ENCODE results near the gene MYOM3. TPM values are rescaled to one million over a fixed set of nuclear protein-coding genes. Genes with fewer than 3 reads are reported as not detected.

The MYOM3 gene
- polyA plus RNA-seq, 6 donors from 2014 or later = not detected

DNA sequence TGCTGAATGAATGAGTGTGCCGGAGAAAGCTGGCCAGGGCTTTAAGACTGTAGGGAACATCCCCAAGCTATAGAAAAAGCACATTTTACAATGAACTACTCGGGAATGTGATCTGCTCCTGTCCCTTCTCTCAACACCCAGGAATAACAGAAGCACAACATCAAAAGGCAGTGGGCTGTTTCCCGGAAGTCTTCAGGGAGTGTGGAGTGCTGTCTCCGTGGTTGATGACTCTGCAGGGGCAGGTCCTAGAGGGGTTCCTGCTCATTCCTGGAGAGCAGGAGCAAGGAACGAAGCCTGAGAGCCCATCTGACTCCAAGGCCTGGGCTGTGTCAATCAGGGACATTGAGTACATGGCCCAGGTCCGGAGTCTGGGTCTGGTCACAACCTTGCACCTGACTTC, 35.9 kb upstream of the MYOM3 start:
- Mint-ChIP-seq H3K9me3 (no peaks in the 10 kb centered on the region), H3K36me3 (no peaks in the 10 kb centered on the region), H3K27ac (no peak overlapping the region), H3K4me1 (peaks cover 8 to 27% (median 12%) of the 10 kb centered on the region in 3 donors), H3K4me3 (peak overlapping the region in 1 of 8 donors; percentile 53), H3K27me3 (peaks cover 7 to 25% (median 23%) of the 10 kb centered on the region in 3 donors)
- no peak for DNase-seq
- no peak for ATAC-seq (ENCODE audit: low read depth in 2 of 2)

DNA sequence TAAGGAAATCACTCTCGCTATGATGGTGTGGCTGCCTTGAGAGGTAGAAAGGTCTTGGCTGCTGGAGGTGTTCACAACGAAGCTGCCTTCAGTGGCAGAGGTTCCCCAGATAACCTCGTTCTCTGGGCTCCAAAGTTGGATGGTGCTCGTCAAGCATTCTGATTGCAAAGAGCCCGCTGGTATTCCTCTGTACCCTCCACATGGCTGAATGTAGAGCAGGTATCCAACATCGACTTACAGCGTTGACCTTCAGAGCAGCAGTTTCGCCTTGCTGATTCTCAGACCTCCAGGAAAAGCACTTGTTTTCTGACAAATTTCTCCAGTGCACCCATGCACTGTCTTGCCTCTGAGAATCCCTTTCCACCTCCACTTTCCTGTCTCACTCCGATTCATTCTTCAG, 35.3 kb upstream of the MYOM3 start:
- Mint-ChIP-seq H3K27ac (no peak overlapping the region), H3K36me3 (no peaks in the 10 kb centered on the region), H3K4me3 (no peak overlapping the region), H3K4me1 (peaks cover 8 to 27% (median 12%) of the 10 kb centered on the region in 3 donors), H3K9me3 (no peaks in the 10 kb centered on the region), H3K27me3 (peaks cover 7 to 25% (median 23%) of the 10 kb centered on the region in 3 donors)
- no peak for DNase-seq
- ATAC-seq (ENCODE audit: low read depth in 2 of 2) = no peak

DNA sequence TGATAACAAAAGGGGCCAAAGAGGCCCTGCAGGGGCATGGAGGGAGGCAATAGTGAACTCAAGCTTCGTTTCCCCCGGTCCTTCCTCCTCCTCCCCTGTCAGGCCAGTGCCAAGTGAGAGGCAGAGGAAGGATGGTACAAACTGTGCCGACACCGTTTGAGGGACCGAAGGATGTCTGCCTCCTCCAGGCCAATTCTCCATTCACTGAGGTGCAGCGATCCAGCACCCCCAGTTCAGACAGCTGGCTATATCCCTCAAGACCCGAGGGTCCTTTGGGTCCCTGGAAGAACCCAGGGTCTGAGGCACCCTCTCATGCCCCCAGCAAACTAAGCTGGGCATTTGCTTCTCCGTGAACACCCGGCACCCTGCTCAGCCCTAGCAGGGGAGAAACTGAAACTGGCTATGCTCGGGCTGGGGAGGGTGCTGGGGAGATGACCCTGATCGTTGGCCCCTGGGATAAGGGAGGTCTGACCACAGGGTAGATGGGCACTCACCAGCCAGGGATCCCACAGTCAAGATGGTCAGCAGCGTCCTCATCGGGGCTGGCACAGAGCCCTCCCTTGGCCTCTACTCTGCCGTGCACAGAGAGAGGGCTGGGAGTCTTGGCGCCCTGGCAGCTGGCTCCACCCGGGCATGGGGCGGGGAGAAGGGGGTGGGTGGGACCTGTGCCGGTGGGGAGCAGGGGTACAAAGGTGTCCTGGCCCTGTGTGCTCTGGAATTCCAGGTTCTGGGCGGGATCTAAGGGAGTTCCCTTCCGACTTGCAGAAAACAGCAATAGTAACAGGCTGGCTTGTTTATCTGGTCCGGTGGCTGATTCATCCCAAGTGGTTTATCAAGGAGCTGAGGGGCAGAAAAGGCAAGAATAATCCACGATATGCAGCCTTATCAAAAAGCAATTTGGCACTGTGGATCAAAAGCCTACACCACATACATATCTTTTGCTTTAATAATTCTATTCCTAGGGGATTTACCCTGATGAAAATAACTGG, 30.9 kb upstream of the MYOM3 start, which contains the start of gene IL22RA1:
Gene IL22RA1 (minus strand): TSS at position 595 of the 989 bp plus-strand sequence. CDS start 58 bp downstream, at position 537.
- ATAC-seq (ENCODE audit: low read depth in 2 of 2) (no peak), DNase-seq (no peak)
- Mint-ChIP-seq H3K9me3 (peaks cover 0 to 3% (median 0%) of the 10 kb centered on the region in 7 donors), H3K27ac (peak within 1 kb of the TSS in 3 of 6 donors; percentile 30 to 59 (median 55)), H3K4me3 (no peak within 1 kb of the TSS), H3K36me3 (peaks cover 0 to 8% of the 10 kb centered on the region in 2 donors), H3K27me3 (peaks cover 0 to 28% (median 21%) of the 10 kb centered on the region in 3 donors), H3K4me1 (peaks cover 0 to 9% (median 3%) of the 10 kb centered on the region in 3 donors)

DNA sequence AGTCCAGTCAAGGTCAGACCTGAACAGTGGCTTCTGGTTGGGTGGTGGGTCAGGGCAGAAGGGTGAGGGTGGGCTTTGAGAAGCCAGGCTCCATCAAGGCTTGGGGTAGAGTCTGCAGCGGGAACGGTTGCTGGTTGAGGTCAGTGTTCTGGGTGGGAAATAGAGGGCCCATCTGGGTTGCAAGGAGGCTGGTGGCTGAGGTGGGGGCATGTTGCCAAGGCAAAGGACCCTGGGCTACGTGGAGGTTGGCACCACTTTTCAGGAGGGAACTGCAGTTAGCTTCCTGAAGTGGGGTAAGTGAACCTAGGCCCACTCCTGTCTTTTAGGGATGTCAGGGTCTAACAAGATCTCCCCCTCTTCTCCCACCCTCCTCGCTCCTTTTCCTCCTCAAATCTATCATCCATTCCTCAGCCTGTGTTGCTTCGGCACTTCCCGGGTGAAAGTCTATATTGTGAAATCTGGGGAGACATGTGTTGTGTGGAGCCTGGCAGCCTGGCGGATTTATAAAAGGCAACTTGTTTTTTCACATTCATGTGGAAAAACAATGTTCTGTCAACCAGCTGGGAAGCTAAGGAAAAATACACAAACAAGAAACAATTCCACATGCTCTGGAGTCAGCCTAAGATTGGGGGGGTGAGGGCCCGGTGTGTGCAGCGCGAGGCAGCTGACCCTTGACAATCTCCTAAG, 29.5 kb upstream of the MYOM3 start:
- Mint-ChIP-seq H3K36me3 (peaks cover 0 to 8% of the 10 kb centered on the region in 2 donors), H3K27me3 (peaks cover 0 to 25% (median 18%) of the 10 kb centered on the region in 3 donors), H3K9me3 (peaks cover 0 to 4% (median 0%) of the 10 kb centered on the region in 7 donors), H3K27ac (peak overlapping the region in 1 of 6 donors; percentile 66), H3K4me1 (peaks cover 0 to 9% (median 3%) of the 10 kb centered on the region in 3 donors), H3K4me3 (no peak overlapping the region)
- ATAC-seq (ENCODE audit: low read depth in 2 of 2) = no peak
- no peak for DNase-seq

DNA sequence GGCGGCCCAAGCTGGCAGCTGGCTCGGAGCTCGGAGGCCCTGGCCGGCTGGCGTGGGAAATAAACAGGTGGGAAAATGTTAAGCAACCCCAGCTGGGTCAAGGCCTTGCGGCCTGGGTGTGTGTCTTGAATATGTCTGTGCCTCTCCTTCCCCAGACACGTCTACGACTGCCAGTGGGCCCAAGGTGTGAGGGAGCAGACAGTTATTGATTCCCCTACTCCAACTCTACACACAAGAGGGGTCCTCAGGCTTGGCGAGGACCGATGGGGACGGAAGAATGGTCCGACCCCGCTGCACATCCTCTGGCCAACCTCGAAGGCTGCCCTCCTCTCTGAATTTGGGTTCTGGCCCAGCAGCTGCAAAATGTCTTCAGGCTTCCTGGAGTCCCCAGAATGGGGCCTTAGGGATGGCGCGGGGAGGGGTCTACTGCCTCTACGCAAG, 28.8 kb upstream of the MYOM3 start:
- no peak for DNase-seq
- Mint-ChIP-seq H3K27ac (peak overlapping the region in 1 of 6 donors; percentile 66), H3K36me3 (peaks cover 0 to 8% of the 10 kb centered on the region in 2 donors), H3K9me3 (peaks cover 0 to 6% (median 0%) of the 10 kb centered on the region in 7 donors), H3K27me3 (peaks cover 0 to 20% (median 13%) of the 10 kb centered on the region in 3 donors), H3K4me3 (no peak overlapping the region), H3K4me1 (peaks cover 0 to 9% (median 3%) of the 10 kb centered on the region in 3 donors)
- ATAC-seq (ENCODE audit: low read depth in 2 of 2) = no peak

DNA sequence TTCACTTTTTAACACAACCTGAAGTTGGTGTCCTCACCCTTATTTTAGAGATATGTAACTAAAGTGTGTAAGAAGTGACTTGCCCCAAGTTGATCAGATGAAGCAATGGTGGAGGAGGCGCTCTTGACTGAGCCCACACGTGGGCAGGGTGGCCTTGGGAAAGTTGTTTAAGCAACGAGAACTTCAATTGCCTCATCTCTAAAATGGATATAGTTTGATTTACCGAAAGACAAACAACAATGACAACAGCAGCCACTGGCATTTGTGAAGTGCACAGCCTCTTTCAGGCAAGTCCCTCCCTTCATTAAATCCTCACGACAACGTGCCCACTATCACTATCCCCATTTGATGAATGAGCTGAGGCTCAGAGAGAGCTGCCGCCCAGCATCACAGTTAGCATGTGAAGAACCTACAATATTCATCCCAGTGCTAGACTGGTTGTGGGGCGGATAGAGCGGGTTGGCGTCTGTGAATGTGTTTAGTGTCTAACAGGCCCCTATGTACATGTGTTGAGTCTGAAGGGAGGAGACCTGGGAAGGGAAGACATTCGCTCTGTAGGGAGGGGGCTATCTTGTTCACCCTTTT, 28.0 kb upstream of the MYOM3 start:
- H3K9me3 Mint-ChIP-seq = peaks cover 0 to 13% (median 3%) of the 10 kb centered on the region in 7 donors
- H3K4me1 Mint-ChIP-seq = peaks cover 0 to 9% (median 3%) of the 10 kb centered on the region in 3 donors
- ATAC-seq (ENCODE audit: low read depth in 2 of 2) (no peak), DNase-seq (no peak)
- H3K27me3 Mint-ChIP-seq = peaks cover 0 to 19% (median 13%) of the 10 kb centered on the region in 3 donors
- H3K27ac Mint-ChIP-seq = peak overlapping the region in 1 of 6 donors; percentile 48
- peaks cover 0 to 8% of the 10 kb centered on the region in 2 donors for H3K36me3 Mint-ChIP-seq
- no peak overlapping the region for H3K4me3 Mint-ChIP-seq

GRCh38 chr1:24139222-24139489, 27.2 kb upstream of the MYOM3 start:
- Mint-ChIP-seq H3K27me3 (peaks cover 0 to 13% (median 9%) of the 10 kb centered on the region in 3 donors), H3K36me3 (peaks cover 0 to 8% of the 10 kb centered on the region in 2 donors), H3K9me3 (peaks cover 0 to 16% (median 3%) of the 10 kb centered on the region in 7 donors), H3K4me1 (peaks cover 0 to 4% (median 0%) of the 10 kb centered on the region in 3 donors), H3K4me3 (no peak overlapping the region), H3K27ac (no peak overlapping the region)
- ATAC-seq (ENCODE audit: low read depth in 2 of 2) (no peak), DNase-seq (no peak)

- Mint-ChIP-seq H3K27me3 (peaks cover 0 to 13% (median 12%) of the 10 kb centered on the region in 3 donors), H3K4me1 (peaks cover 0 to 4% (median 0%) of the 10 kb centered on the region in 3 donors), H3K27ac (no peak overlapping the region), H3K4me3 (no peak overlapping the region), H3K36me3 (peaks cover 0 to 8% of the 10 kb centered on the region in 2 donors), H3K9me3 (peaks cover 0 to 18% (median 3%) of the 10 kb centered on the region in 7 donors)
- DNase-seq = no peak
- no peak for ATAC-seq (ENCODE audit: low read depth in 2 of 2)
Measured at GRCh38 chr1:24138476-24139221, 26.7 kb upstream of the MYOM3 start.

DNA sequence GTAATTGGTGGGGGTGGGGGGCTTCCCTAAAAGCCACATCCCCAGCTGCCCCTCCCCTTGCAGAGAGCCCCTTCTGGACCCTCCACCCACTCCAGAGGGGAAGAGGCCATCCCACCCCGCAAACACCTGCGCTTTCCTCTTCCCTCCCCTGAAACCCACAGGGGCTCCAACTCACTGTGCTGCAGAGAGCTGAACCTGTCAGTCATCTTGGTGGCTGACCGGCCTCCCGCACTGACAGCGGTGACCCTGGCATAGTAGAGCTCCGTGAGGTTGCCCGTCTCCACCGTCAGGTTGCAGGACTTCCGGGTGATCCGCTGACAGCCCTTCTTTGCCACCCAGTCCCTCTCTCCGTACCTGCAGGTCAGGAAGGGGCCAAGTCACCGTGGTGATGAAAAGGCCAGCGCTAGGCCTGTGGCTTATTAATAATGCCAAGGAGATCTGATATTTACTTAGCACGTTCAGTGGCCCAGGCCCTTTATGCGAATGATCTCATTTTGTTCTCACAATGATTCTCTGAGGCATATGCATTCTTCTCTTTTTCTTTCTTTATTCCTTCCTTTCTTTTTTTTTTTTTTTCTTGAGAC, 25.1 kb upstream of the MYOM3 start:
- peaks cover 0 to 8% of the 10 kb centered on the region in 2 donors for H3K36me3 Mint-ChIP-seq
- peaks cover 0 to 13% (median 12%) of the 10 kb centered on the region in 3 donors for H3K27me3 Mint-ChIP-seq
- H3K9me3 Mint-ChIP-seq = peaks cover 0 to 18% (median 3%) of the 10 kb centered on the region in 7 donors
- peak overlapping the region in 2 of 8 donors; percentile 18 to 61 for H3K4me3 Mint-ChIP-seq
- ATAC-seq (ENCODE audit: low read depth in 2 of 2) (no peak), DNase-seq (no peak)
- H3K4me1 Mint-ChIP-seq = peaks cover 0 to 4% (median 0%) of the 10 kb centered on the region in 3 donors
- no peak overlapping the region for H3K27ac Mint-ChIP-seq

DNA sequence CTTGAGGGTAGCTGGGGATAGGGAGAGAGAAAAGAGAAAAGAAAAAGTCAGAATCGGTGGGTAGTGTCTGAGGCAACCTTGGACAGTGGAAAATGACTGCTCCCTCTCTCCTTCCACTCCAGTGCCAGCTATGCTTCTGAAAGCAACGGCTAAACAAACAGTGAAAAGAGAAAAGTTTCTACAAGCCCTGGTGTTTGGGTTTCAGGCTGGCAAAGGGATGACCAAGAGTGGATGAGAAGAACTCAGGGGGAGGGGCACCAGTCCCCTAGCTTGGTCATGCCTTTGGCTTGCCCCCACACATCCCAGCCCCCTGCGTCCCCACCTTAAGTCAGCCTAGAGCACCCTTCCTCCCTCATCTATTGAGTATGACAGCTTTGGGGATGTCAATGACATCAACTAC, 22.4 kb upstream of the MYOM3 start:
- DNase-seq = no peak
- Mint-ChIP-seq H3K9me3 (peaks cover 0 to 41% (median 21%) of the 10 kb centered on the region in 7 donors), H3K36me3 (peaks cover under 1 to 4% of the 10 kb centered on the region in 2 donors), H3K27ac (no peak overlapping the region), H3K4me3 (no peak overlapping the region), H3K4me1 (peaks cover 0 to 4% (median 0%) of the 10 kb centered on the region in 3 donors), H3K27me3 (peaks cover 4 to 6% (median 4%) of the 10 kb centered on the region in 3 donors)
- ATAC-seq (ENCODE audit: low read depth in 2 of 2) = no peak

DNA sequence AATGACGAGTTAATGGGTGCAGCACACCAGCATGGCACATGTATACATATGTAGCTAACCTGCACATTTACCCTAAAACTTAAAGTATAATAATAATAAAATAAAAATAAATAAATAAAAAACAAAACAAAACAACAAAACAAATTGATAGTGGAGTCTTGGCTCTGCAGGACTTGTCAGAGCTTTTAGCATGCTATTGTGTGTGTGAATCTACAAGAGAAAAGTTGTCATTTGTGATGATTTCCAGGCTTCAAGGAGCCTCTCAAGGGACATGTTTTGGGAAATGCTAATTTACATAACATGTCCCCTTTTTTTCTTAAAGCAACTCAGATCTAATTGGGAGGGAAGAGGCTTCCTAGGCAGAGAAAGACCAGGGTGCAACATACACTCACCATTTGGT, 21.9 kb upstream of the MYOM3 start:
- peaks cover 0 to under 1% (median 0%) of the 10 kb centered on the region in 3 donors for H3K4me1 Mint-ChIP-seq
- no peak overlapping the region for H3K4me3 Mint-ChIP-seq
- H3K9me3 Mint-ChIP-seq = peaks cover 0 to 41% (median 18%) of the 10 kb centered on the region in 7 donors
- no peak for ATAC-seq (ENCODE audit: low read depth in 2 of 2)
- DNase-seq = no peak
- H3K27me3 Mint-ChIP-seq = peaks cover 4 to 11% (median 10%) of the 10 kb centered on the region in 3 donors
- H3K27ac Mint-ChIP-seq = no peak overlapping the region
- peaks cover 4 to 6% of the 10 kb centered on the region in 2 donors for H3K36me3 Mint-ChIP-seq

GRCh38 chr1:24130385-24130784, 18.4 kb upstream of the MYOM3 start:
- no peak overlapping the region for H3K27ac Mint-ChIP-seq
- DNase-seq (no peak), ATAC-seq (ENCODE audit: low read depth in 2 of 2) (no peak)
- peaks cover 0 to 38% (median 18%) of the 10 kb centered on the region in 7 donors for H3K9me3 Mint-ChIP-seq
- H3K27me3 Mint-ChIP-seq = peaks cover 11 to 17% (median 14%) of the 10 kb centered on the region in 3 donors
- peaks cover 4 to 7% of the 10 kb centered on the region in 2 donors for H3K36me3 Mint-ChIP-seq
- H3K4me3 Mint-ChIP-seq = no peak overlapping the region
- H3K4me1 Mint-ChIP-seq = no peaks in the 10 kb centered on the region
